ENCODE results near the gene ZNF366. TPM values are rescaled to one million over a fixed set of nuclear protein-coding genes. Genes with fewer than 3 reads are reported as not detected.

ZNF366 gene
- total RNA-seq, 2 experiments from 2014 or later = not detected

DNA sequence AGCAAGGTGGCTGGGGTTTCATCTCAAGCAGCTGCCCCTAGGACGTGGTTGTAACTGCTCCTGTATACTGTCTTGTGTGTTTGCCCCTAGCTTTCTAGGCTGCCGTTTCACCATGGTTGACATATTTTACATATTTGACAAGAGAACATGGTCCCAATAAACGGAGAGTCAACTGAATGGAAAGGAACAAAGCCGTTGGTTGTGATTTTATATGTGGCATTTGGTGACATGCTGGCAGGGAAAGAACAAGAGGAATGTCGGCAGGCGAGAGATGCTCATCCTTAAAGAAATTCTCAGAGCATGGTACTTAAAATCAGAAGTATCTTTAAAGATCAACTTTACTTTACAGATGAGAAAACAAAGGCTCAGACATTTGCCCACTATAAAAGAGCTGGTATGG is 11.8 kb downstream of the ZNF366 start:
- TF ChIP-seq EZH2phosphoT487 (IDR thresholded peaks at IDR 0.05; ENCODE audit: borderline replicate concordance, low read depth, low read length) = no peak
- TF ChIP-seq, protein P1, sequence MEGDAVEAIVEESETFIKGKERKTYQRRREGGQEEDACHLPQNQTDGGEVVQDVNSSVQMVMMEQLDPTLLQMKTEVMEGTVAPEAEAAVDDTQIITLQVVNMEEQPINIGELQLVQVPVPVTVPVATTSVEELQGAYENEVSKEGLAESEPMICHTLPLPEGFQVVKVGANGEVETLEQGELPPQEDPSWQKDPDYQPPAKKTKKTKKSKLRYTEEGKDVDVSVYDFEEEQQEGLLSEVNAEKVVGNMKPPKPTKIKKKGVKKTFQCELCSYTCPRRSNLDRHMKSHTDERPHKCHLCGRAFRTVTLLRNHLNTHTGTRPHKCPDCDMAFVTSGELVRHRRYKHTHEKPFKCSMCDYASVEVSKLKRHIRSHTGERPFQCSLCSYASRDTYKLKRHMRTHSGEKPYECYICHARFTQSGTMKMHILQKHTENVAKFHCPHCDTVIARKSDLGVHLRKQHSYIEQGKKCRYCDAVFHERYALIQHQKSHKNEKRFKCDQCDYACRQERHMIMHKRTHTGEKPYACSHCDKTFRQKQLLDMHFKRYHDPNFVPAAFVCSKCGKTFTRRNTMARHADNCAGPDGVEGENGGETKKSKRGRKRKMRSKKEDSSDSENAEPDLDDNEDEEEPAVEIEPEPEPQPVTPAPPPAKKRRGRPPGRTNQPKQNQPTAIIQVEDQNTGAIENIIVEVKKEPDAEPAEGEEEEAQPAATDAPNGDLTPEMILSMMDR (conservative IDR thresholded peaks at IDR 0.05; ENCODE audit: low read length) = no peak
- Histone ChIP-seq H3K79me2 (ENCODE audit: insufficient read depth, low read depth, low read length) (no peaks in the 10 kb centered on the region), H3K36me3 (ENCODE audit: insufficient read depth, low read length) (no peaks in the 10 kb centered on the region), H3K9me3 (ENCODE audit: low read length) (no peaks in the 10 kb centered on the region), H3K9me2 (ENCODE audit: insufficient read depth, low read length) (no peaks in the 10 kb centered on the region), H3K4me2 (ENCODE audit: low read length) (no peak overlapping the region), H3K4me3 (ENCODE audit: low read depth, low read length, poor library complexity, severe bottlenecking) (no peak overlapping the region), H3K4me1 (ENCODE audit: insufficient read depth, low read length, poor library complexity, severe bottlenecking) (no peaks in the 10 kb centered on the region), H2AFZ (ENCODE audit: low read length) (no peak overlapping the region), H4K20me1 (ENCODE audit: insufficient read depth, low read length) (no peaks in the 10 kb centered on the region), H3K27ac (ENCODE audit: low read depth, low read length, poor library complexity, severe bottlenecking) (no peak overlapping the region)
- ChIA-PET POLR2A (interaction anchor here (0.6 kb wide), 1 partner anchor 24 kb away, joined by 3 read pairs; no protein-coding TSS in a partner anchor), CTCF (ENCODE audit: unreplicated experiment) (no interaction called here)
- intact Hi-C loops (cut with micrococcal nuclease; ENCODE audit: unreplicated experiment) = no loop called here
- no peak for DNase-seq (ENCODE audit: low spot score)
- no TSS peak for BruUV-seq (replicated peaks)

DNA sequence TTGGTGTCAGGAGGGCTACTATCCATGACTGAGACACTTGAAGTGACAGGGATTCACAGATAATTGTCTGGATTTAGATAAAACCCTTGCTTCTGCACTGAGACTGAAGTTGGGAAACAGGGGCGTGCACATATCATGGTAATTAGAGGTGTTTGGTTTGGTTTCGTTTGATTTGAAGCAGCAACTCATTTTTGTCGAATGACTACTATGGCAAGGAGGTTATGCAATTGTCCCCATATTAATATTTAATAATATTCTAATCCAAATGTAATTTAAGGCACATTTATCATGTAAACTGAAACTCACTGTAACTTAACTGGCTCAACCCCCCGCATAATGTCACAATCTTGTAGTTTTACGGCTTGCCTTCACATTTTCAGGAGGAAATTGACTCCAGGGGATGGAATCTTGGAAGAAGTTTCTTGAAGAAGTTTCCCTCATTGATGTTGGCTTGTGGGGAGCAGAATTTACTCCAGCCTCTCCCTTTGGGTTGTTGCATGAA is 12.5 kb downstream of the ZNF366 start:
- intact Hi-C loops (cut with micrococcal nuclease; ENCODE audit: unreplicated experiment) = no loop called here
- H3K9me3 ChIP-seq (ENCODE audit: low read length) = no peaks in the 10 kb centered on the region
- H2AFZ ChIP-seq (ENCODE audit: low read length) = no peak overlapping the region
- H3K4me1 ChIP-seq (ENCODE audit: insufficient read depth, low read length, poor library complexity, severe bottlenecking) = no peaks in the 10 kb centered on the region
- CTCF ChIA-PET (ENCODE audit: unreplicated experiment) = no interaction called here
- no peak overlapping the region for H3K4me2 ChIP-seq (ENCODE audit: low read length)
- no peak overlapping the region for H3K27ac ChIP-seq (ENCODE audit: low read depth, low read length, poor library complexity, severe bottlenecking)
- DNase-seq (ENCODE audit: low spot score) = no peak
- no peaks in the 10 kb centered on the region for H3K9me2 ChIP-seq (ENCODE audit: insufficient read depth, low read length)
- H3K79me2 ChIP-seq (ENCODE audit: insufficient read depth, low read depth, low read length) = no peaks in the 10 kb centered on the region
- H4K20me1 ChIP-seq (ENCODE audit: insufficient read depth, low read length) = no peaks in the 10 kb centered on the region
- H3K4me3 ChIP-seq (ENCODE audit: low read depth, low read length, poor library complexity, severe bottlenecking) = no peak overlapping the region
- no peaks in the 10 kb centered on the region for H3K36me3 ChIP-seq (ENCODE audit: insufficient read depth, low read length)
- TF ChIP-seq EZH2phosphoT487 (IDR thresholded peaks at IDR 0.05; ENCODE audit: borderline replicate concordance, low read depth, low read length) = no peak
- TF ChIP-seq, protein P1 (conservative IDR thresholded peaks at IDR 0.05; ENCODE audit: low read length) = no peak
- no TSS peak for BruUV-seq (replicated peaks)
- POLR2A ChIA-PET = no interaction called here

GRCh38 chr5:72489536-72489935 is 17.7 kb downstream of the ZNF366 start:
- no peak for TF ChIP-seq EZH2phosphoT487 (IDR thresholded peaks at IDR 0.05; ENCODE audit: borderline replicate concordance, low read depth, low read length)
- TF ChIP-seq, protein P1 (conservative IDR thresholded peaks at IDR 0.05; ENCODE audit: low read length) = no peak
- DNase-seq (ENCODE audit: low spot score) = no peak
- H3K4me1 ChIP-seq (ENCODE audit: insufficient read depth, low read length, poor library complexity, severe bottlenecking) = no peaks in the 10 kb centered on the region
- no peaks in the 10 kb centered on the region for H4K20me1 ChIP-seq (ENCODE audit: insufficient read depth, low read length)
- H3K79me2 ChIP-seq (ENCODE audit: insufficient read depth, low read depth, low read length) = no peaks in the 10 kb centered on the region
- no peaks in the 10 kb centered on the region for H3K36me3 ChIP-seq (ENCODE audit: insufficient read depth, low read length)
- no peak overlapping the region for H3K4me2 ChIP-seq (ENCODE audit: low read length)
- CTCF ChIA-PET (ENCODE audit: unreplicated experiment) = no interaction called here
- no peak overlapping the region for H3K27ac ChIP-seq (ENCODE audit: low read depth, low read length, poor library complexity, severe bottlenecking)
- POLR2A ChIA-PET = interaction anchor here (0.7 to 1.1 kb wide), 2 partner anchors 8 to 824 kb away, joined by 3 to 4 read pairs; no protein-coding TSS in a partner anchor
- no TSS peak for BruUV-seq (replicated peaks)
- intact Hi-C loops (cut with micrococcal nuclease; ENCODE audit: unreplicated experiment) = loop anchor here (10.0 kb wide), 1 partner anchor 85 kb away; no protein-coding TSS in a partner anchor
- no peak overlapping the region for H2AFZ ChIP-seq (ENCODE audit: low read length)
- no peaks in the 10 kb centered on the region for H3K9me3 ChIP-seq (ENCODE audit: low read length)
- H3K9me2 ChIP-seq (ENCODE audit: insufficient read depth, low read length) = no peaks in the 10 kb centered on the region
- H3K4me3 ChIP-seq (ENCODE audit: low read depth, low read length, poor library complexity, severe bottlenecking) = no peak overlapping the region
